Measurements from ENCODE around the gene FAM47E. TPM values are rescaled to one million over a fixed set of nuclear protein-coding genes. Genes with fewer than 3 reads are reported as not detected.

Gene FAM47E
- total and polyA plus RNA-seq, 2 donors (not counting 3 experiments of a cell fraction or from before 2014, with no cell fraction given) = 0.11 TPM; not detected in 1

DNA sequence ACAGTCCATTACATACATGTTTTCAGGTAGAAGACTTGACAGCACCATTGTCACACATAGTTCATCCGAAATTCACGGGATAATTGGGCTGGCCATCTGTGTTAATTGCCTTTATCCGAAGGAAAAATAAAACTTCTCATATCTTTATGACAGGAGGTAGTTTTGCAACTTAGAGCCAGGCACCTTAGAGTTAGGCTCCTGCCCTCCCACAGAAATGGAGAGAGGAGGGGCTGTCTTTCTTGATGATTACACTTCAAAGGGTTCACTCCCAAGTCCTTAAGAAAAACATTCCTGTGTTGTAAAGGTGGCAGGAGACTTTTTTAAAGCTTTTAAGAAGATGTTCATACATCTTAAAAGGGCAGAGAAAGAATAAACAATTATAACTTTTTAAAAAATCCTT, 27.4 kb upstream of the FAM47E start:
- dilution Hi-C loops (cut with MboI; ENCODE audit: extremely low pct_ligation_motif_present, low sequenced_read_pairs) = no loop called here

More for the DNA sequence above, 27.4 kb upstream of the FAM47E start:
- Histone ChIP-seq H3K79me2 (ENCODE audit: control insufficient read depth, insufficient read depth, low read length) (no peaks in the 10 kb centered on the region), H3K4me2 (ENCODE audit: insufficient read depth, low read length) (no peak overlapping the region), H3K27ac (ENCODE audit: insufficient read depth, low read depth, low read length) (no peak overlapping the region), H3K4me1 (ENCODE audit: control insufficient read depth, extremely low read depth, insufficient read depth, low read length) (no peaks in the 10 kb centered on the region), H3K36me3 (ENCODE audit: control insufficient read depth in 2 of 2, extremely low read depth in 1 of 2, insufficient read depth in 2 of 2, low read length in 2 of 2) (no peaks in the 10 kb centered on the region), H3K27me3 (ENCODE audit: control insufficient read depth in 2 of 2, insufficient read depth in 2 of 2, low read length in 2 of 2) (peaks cover 1 to 8% of the 10 kb centered on the region in 2 experiments), H4K20me1 (replicated peaks; ENCODE audit: control insufficient read depth, extremely low read depth, insufficient read depth, low read length) (no peaks in the 10 kb centered on the region), H2AFZ (ENCODE audit: low read depth, low read length) (no peak overlapping the region), H3K9me1 (replicated peaks; ENCODE audit: control insufficient read depth, extremely low read depth, insufficient read depth, low read length) (no peaks in the 10 kb centered on the region), H3K4me3 (replicated peaks in 1 of 3; ENCODE audit: insufficient read depth in 1 of 3, low read depth in 1 of 3, low read length in 3 of 3) (no peak overlapping the region), H3K9me3 (replicated peaks; ENCODE audit: control insufficient read depth, insufficient read depth, low read length) (no peaks in the 10 kb centered on the region), H3K9ac (replicated peaks; ENCODE audit: extremely low read depth, insufficient read depth, low read length) (no peak overlapping the region)
- intact Hi-C loops (cut with micrococcal nuclease) = no loop called here
- ChIA-PET CTCF (no interaction called here), POLR2A (no interaction called here)
- no peak for DNase-seq (ENCODE audit: low read depth, low spot score)
- BruUV-seq (replicated peaks) = no TSS peak
- TF ChIP-seq POLR2AphosphoS5 (IDR thresholded peaks at IDR 0.05; ENCODE audit: insufficient read depth, low read depth, low read length) = no peak
- TF ChIP-seq, protein P1, sequence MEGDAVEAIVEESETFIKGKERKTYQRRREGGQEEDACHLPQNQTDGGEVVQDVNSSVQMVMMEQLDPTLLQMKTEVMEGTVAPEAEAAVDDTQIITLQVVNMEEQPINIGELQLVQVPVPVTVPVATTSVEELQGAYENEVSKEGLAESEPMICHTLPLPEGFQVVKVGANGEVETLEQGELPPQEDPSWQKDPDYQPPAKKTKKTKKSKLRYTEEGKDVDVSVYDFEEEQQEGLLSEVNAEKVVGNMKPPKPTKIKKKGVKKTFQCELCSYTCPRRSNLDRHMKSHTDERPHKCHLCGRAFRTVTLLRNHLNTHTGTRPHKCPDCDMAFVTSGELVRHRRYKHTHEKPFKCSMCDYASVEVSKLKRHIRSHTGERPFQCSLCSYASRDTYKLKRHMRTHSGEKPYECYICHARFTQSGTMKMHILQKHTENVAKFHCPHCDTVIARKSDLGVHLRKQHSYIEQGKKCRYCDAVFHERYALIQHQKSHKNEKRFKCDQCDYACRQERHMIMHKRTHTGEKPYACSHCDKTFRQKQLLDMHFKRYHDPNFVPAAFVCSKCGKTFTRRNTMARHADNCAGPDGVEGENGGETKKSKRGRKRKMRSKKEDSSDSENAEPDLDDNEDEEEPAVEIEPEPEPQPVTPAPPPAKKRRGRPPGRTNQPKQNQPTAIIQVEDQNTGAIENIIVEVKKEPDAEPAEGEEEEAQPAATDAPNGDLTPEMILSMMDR (IDR thresholded peaks at IDR 0.05; ENCODE audit: extremely low read depth in 1 of 2, insufficient read depth in 1 of 2, low read depth in 1 of 2, low read length in 2 of 2) = no peak
- TF ChIP-seq POLR2A (IDR thresholded peaks at IDR 0.05; ENCODE audit: low read depth, low read length) = no peak
- no peak for TF ChIP-seq FOS (IDR thresholded peaks at IDR 0.05; ENCODE audit: borderline replicate concordance, insufficient read depth, low read length)
- TF ChIP-seq, protein P2, sequence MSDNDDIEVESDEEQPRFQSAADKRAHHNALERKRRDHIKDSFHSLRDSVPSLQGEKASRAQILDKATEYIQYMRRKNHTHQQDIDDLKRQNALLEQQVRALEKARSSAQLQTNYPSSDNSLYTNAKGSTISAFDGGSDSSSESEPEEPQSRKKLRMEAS (IDR thresholded peaks at IDR 0.05; ENCODE audit: insufficient read depth, insufficient read length) = no peak
- no peak for TF ChIP-seq EZH2 (IDR thresholded peaks at IDR 0.05; ENCODE audit: borderline replicate concordance, low read depth, low read length, severe bottlenecking)
- no peak for TF ChIP-seq GATA2 (IDR thresholded peaks at IDR 0.05; ENCODE audit: insufficient read depth, insufficient read length, low read depth, low read length)
- TF ChIP-seq JUN (IDR thresholded peaks at IDR 0.05; ENCODE audit: borderline replicate concordance, insufficient read depth, insufficient read length, low read depth) = no peak
- no peak for TF ChIP-seq MYC (IDR thresholded peaks at IDR 0.05; ENCODE audit: low read depth, low read length)
- no peak for FAIRE-seq

Data from endothelial cell of umbilical vein (primary cell).